Fibroblast of skin of abdomen (primary cell): ENCODE results near the gene AADAC. TPM values are rescaled to one million over a fixed set of nuclear protein-coding genes. Genes with fewer than 3 reads are reported as not detected.
"Not testable (repeated sequence)": the region's sequence is repeated elsewhere in the genome, so short reads cannot be mapped to it uniquely, and the experiment has no call there.

Source experiments
- DNase-seq: peaks from one replicate; pipeline ENCODE4 v3.0.0-alpha.2; 2013
- polyA plus RNA-seq, 2 experiments: library from polyadenylated mRNA; unstranded; fragments of 120-200 nt; gene quantifications; one replicate each; pipeline ENCODE4 v1.2.1, GENCODE V29; 2013; ENCODE audit not compliant: insufficient read length in 2 of 2

Gene AADAC
- not detected for polyA plus RNA-seq (2013, experiment 1 of 2; ENCODE audit: insufficient read length)
- polyA plus RNA-seq (2013, experiment 2 of 2; ENCODE audit: insufficient read length): 0.12 TPM

- DNase-seq: no peak
Measured at GRCh38 chr3:151813799-151814198, at the start of gene AADAC. Gene AADAC (plus strand): TSS chr3:151814116. CDS start chr3:151814163, 47 bp downstream.

- DNase-seq: not testable (repeated sequence)
Measured at GRCh38 chr3:151764699-151765098, 49.2 kb upstream of the AADAC start.

- DNase-seq: no peak
Measured at GRCh38 chr3:151765685-151766084, 48.2 kb upstream of the AADAC start.

GRCh38 chr3:151766454-151766853 is 47.5 kb upstream of the AADAC start:
- DNase-seq: peak; percentile 2

GRCh38 chr3:151768393-151768930 is 45.5 kb upstream of the AADAC start:
- DNase-seq: no peak

- no peak for DNase-seq
Measured at GRCh38 chr3:151769175-151769574, 44.7 kb upstream of the AADAC start.

GRCh38 chr3:151770956-151771355 is 43.0 kb upstream of the AADAC start:
- no peak for DNase-seq

- no peak for DNase-seq
Measured at GRCh38 chr3:151772825-151773480, 41.0 kb upstream of the AADAC start.

GRCh38 chr3:151774235-151774634 is 39.7 kb upstream of the AADAC start:
- no peak for DNase-seq

GRCh38 chr3:151774910-151775309 is 39.0 kb upstream of the AADAC start:
- DNase-seq: no peak

- DNase-seq: no peak
Measured at GRCh38 chr3:151775314-151776258, 38.3 kb upstream of the AADAC start.

- no peak for DNase-seq
Measured at GRCh38 chr3:151776259-151776740, 37.6 kb upstream of the AADAC start.

- DNase-seq: no peak
Measured at GRCh38 chr3:151777880-151778279, 36.0 kb upstream of the AADAC start.

- no peak for DNase-seq
Measured at GRCh38 chr3:151787626-151788025, 26.3 kb upstream of the AADAC start.

- no peak for DNase-seq
Measured at GRCh38 chr3:151788401-151788800, 25.5 kb upstream of the AADAC start.

GRCh38 chr3:151789853-151790463 is 24.0 kb upstream of the AADAC start:
- DNase-seq: peak; percentile 55

GRCh38 chr3:151790763-151791162 is 23.2 kb upstream of the AADAC start:
- not testable (repeated sequence) for DNase-seq

- DNase-seq: no peak
Measured at GRCh38 chr3:151792411-151792810, 21.5 kb upstream of the AADAC start.

GRCh38 chr3:151793636-151794035 is 20.3 kb upstream of the AADAC start:
- DNase-seq: no peak

- DNase-seq: no peak
Measured at GRCh38 chr3:151794080-151794479, 19.8 kb upstream of the AADAC start.

GRCh38 chr3:151795276-151795675 is 18.6 kb upstream of the AADAC start:
- peak; percentile 88 for DNase-seq

- DNase-seq: no peak
Measured at GRCh38 chr3:151796105-151796680, 17.7 kb upstream of the AADAC start.
